ENCODE data around the gene CENPU.
"Not testable (repeated sequence)": the region's sequence is repeated elsewhere in the genome, so short reads cannot be mapped to it uniquely, and the experiment has no call there.

CENPU gene

GRCh38 chr4:184740980-184741391 is 7.1 kb upstream of the CENPU start:
- Histone ChIP-seq H3K36me3 (ENCODE audit: control insufficient read depth in 2 of 2, insufficient read depth in 1 of 2, low read length in 2 of 2) (no peaks in the 10 kb centered on the region), H3K4me3 (ENCODE audit: low read depth, low read length) (no peak overlapping the region), H3K27ac (ENCODE audit: extremely low read depth, low read depth, low read length) (no peak overlapping the region), H3K4me1 (ENCODE audit: control insufficient read depth, insufficient read depth, low read length) (no peaks in the 10 kb centered on the region), H3K9me3 (ENCODE audit: control insufficient read depth, insufficient read depth, low read depth, low read length) (no peaks in the 10 kb centered on the region)
- POLR2A ChIA-PET, result no interaction called here
- CTCF ChIA-PET, result interaction anchor here (0.6 kb wide), 1 partner anchor 27 kb away, joined by 3 read pairs; no protein-coding TSS in a partner anchor
- no peak for TF ChIP-seq ZBTB8A (tag by site-specific recombination; IDR thresholded peaks at IDR 0.05)
- TF ChIP-seq SETDB1 (IDR thresholded peaks at IDR 0.05; ENCODE audit: insufficient read length, low read length), result no peak

GRCh38 chr4:184739575-184739974 is 5.7 kb upstream of the CENPU start:
- H3K9me3 ChIP-seq (ENCODE audit: control insufficient read depth, insufficient read depth, low read depth, low read length); CTCF ChIA-PET; H3K27ac ChIP-seq (ENCODE audit: extremely low read depth, low read depth, low read length): not testable (repeated sequence)

GRCh38 chr4:184734758-184735157 is 862 bp upstream of the CENPU start:
- Histone ChIP-seq H3K4me3 (ENCODE audit: low read depth, low read length) (peak overlapping the region; percentile 28), H3K27ac (ENCODE audit: extremely low read depth, low read depth, low read length) (no peak overlapping the region), H3K9me3 (ENCODE audit: control insufficient read depth, insufficient read depth, low read depth, low read length) (no peaks in the 10 kb centered on the region), H3K4me1 (ENCODE audit: control insufficient read depth, insufficient read depth, low read length) (0 out of 2 replicates have a peak, but pooled peaks cover 2% of the 10 kb centered on the region), H3K36me3 (ENCODE audit: control insufficient read depth in 2 of 2, insufficient read depth in 1 of 2, low read length in 2 of 2) (peaks cover 0 to 16% of the 10 kb centered on the region in 2 experiments; a peak in 2 of 3 replicates)
- ChIA-PET CTCF (interaction anchor here (0.5 to 1.8 kb wide), 4 partner anchors 7 to 361 kb away, joined by 3 to 9 read pairs (median 5); no protein-coding TSS in a partner anchor), POLR2A (interaction anchor here (0.9 to 2.8 kb wide), 15 partner anchors 11 to 471 kb away, joined by 3 to 24 read pairs (median 5); partner anchors contain the start of genes CASP3, IRF2, PRIMPOL and SLC25A4)
- TF ChIP-seq YY2 (tag by site-specific recombination; IDR thresholded peaks at IDR 0.05), result no peak
- TF ChIP-seq PRDM10 (tag by site-specific recombination; IDR thresholded peaks at IDR 0.05), result peak; percentile 79
- TF ChIP-seq SP3 (tag by site-specific recombination; IDR thresholded peaks at IDR 0.05), result no peak
- no peak for TF ChIP-seq ZNF16 (tag by site-specific recombination; IDR thresholded peaks at IDR 0.05; ENCODE audit: low read depth)
- TF ChIP-seq ZNF639 (tag by site-specific recombination; IDR thresholded peaks at IDR 0.05), result no peak
- no peak for TF ChIP-seq ZBTB11 (tag by site-specific recombination; conservative IDR thresholded peaks at IDR 0.05; ENCODE audit: low read depth)

More at GRCh38 chr4:184739575-184739974, 5.7 kb upstream of the CENPU start:
- H3K36me3 ChIP-seq (ENCODE audit: control insufficient read depth in 2 of 2, insufficient read depth in 1 of 2, low read length in 2 of 2); H3K4me1 ChIP-seq (ENCODE audit: control insufficient read depth, insufficient read depth, low read length); POLR2A ChIA-PET; H3K4me3 ChIP-seq (ENCODE audit: low read depth, low read length): not testable (repeated sequence)
- TF ChIP-seq ZNF366 (tag by site-specific recombination; conservative IDR thresholded peaks at IDR 0.05), result 0 out of 2 replicates have a peak, but pooled peaks have one; percentile 17

Data from HEK293 (cell line).